ENCODE results near the gene ADCY5.

ADCY5 gene

DNA sequence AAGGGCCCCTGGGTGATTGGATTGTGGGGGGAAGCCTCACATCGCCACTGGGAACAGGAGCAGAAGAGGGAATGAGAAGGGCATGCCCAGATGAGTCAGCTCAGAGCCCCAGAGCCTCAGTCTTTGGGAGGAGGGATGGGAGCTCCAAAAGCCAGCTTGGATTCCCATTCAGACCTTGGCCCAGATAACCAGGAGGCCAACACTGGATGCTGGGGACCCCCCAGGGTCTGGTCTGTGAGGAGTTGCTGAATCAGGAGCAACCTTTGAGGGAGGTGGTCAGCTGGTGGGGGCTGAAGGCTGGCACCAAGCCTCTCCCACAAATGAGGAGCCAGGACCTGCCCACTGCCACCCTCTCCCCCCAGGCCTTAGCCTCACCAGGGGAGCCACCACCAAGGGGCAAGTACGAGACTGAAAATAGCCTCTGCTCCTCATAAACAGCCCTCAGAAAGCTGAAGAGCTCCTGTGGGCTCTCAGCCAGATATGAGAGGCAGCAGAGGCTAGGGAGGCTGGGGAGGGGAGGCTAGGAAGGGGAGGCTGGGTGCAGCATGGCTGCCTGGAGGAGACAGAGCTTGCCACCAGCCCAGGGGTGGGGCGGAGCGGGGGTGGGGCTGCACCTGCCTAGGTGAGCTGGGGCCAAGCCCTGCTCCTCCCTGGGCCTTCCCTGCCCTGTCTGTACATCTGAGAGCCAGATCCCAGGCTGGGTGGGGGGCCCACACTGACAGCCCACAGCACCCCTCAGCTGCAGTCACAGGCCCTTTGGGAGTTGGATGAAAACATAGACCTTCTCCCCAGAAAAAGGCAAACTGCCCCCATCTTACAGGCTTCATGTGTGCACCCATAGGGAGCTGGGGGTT, 147.3 kb downstream of the ADCY5 start:
- no peak for DNase-seq (ENCODE audit: low read depth)

DNA sequence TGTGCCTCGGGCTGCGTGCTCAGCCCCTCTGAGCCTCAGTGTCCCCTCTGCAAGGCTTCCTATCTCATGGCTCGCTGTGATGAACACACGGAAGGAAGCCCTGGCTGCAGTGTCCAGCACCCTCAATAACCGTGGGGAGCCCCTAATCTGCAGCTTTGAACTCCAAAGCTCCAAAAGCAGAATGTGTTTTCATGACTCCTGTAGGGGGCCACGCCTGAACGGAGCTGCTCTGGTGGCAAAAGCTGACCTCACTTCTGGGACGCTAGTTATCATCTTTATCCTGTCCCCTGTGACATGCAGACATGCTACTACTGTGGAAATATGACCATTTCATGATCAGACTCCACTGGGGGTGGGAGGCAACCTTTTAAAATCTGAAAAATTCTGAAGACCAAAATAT, 148.3 kb downstream of the ADCY5 start:
- no peak for DNase-seq (ENCODE audit: low read depth)

GRCh38 chr3:123300056-123300455, 148.8 kb downstream of the ADCY5 start:
- DNase-seq (ENCODE audit: low read depth), result no peak

GRCh38 chr3:123299581-123299980, 149.3 kb downstream of the ADCY5 start:
- DNase-seq (ENCODE audit: low read depth), result no peak

DNA sequence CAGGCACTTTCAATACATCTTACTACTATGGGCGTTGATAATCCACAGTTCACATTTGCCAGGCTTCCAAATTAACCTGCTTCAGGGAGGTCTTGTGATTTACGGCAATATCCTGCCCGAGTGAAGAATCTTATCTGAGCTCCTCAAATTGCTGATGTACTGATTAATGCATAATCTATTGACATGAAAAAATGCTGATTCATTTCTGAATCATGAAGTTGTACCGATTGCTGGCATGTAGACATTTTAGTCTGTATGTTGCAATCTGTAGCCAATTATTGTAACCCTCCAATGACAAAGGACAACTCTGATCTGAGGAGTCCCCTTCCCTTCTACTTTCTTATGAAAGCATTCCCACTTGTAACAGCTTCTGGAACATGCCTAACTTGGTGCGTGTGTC, 150.0 kb downstream of the ADCY5 start:
- DNase-seq (ENCODE audit: low read depth), result no peak

GRCh38 chr3:123297627-123297899, 151.3 kb downstream of the ADCY5 start:
- no peak for DNase-seq (ENCODE audit: low read depth)

DNA sequence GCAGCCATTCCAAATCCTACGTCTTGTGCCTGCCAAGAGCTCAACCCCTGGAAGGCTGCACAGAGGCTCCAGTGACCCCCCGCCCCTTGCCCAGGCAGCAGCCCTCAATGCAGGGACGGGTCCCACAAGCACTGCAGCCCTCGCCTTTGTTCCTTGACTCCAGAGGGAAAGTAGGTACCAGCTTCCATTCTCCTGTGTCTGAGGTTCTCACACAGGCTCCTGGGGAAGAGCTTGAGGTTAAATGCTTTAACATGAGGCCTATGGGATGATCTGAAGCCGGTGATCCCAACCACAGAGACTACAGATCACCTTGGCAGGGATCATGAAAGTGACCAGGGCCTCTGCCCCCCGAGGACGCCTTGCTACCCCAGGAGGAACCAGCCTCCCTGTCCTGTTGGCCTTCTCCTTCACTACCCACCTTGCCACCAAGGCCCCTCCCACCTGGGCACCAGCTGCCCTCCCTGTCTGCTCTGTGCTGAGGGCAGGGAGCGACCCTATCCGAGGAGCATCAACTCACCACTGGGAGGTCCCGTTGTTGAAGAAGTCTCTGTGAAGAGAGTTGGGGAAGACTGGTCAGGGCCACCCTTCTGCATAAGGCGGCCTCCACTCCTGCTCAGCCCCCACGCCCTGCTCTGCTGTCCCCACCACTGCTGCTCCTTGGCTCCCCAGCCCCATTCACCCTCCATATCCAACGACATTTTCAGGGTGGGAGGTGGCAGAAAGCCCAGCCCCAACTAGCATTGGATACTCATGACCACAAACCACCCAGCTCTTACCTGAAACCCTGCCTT, 151.9 kb downstream of the ADCY5 start:
- no peak for DNase-seq (ENCODE audit: low read depth)

DNA sequence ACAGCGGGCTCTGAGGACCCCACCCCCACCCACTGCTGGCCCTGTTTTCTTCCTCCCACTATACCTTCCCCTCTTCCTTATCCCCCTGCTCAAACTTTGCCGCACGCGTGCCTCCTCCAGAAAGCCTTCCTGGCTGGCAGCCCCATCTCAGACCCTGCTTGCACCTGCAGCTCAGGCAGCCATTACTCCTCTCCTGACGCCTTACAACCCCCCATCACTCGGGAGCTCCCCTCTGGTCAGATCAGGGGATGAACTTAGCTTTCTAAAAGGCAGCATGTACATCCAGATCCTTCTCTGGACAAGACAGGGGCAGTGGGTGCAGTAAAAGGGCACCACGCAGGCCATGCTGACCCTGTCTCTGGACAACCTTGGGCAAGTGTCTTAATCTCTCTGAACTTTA, 152.6 kb downstream of the ADCY5 start:
- no peak for DNase-seq (ENCODE audit: low read depth)

DNA sequence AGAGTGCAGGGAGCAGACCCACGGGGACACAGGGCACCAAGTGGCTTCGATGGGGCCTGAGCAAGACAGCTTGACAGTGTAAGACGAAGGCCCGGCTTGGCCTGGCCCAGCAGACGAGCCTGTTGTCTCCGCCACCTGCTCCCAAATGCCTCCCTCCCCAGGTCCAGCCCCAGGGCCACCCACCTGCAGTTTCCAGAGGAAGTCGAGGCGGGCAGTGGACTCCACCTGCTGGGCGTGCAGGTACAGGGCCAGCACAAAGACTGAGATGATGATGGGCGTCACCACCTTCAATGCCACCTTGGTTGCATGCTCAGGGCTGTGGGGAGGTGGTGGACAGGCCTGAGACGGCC, 153.0 kb downstream of the ADCY5 start:
- no peak for DNase-seq (ENCODE audit: low read depth)

DNA sequence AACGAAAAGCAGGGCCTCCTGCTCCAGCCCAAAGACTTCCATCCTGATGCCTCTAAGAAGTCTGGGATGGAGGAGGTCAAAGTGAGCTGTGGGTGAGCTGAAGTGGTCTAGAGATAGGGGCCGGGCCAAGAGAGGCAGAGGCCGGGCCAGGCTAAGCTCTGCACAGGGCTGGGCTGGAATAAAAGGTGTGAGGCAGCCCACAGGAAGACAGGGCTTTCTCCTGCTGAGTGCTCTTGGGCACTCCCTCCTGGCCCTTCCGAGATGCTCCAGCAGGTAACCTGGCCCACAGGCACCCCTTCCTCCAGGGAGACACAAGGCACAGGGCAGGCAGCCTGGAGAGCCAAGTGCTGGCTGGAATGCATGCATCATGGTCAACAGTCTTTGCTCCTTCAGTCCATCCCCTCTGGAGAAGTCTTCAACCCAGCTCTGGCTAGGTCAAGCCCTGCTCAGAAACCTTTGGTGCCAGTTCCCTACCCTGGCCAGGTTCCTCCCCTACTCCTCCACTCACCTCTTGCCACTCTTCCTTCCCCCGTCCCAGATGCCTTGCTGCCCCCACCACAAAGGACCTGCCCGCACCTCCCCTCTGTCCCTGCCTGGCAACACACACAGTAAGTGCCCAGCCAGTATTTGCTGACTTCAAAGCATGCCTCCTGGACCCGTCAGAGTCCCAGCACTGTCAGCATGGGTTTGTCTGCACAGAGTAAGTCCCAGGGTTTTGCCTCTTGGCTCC, 153.6 kb downstream of the ADCY5 start:
- DNase-seq (ENCODE audit: low read depth), result no peak

DNA sequence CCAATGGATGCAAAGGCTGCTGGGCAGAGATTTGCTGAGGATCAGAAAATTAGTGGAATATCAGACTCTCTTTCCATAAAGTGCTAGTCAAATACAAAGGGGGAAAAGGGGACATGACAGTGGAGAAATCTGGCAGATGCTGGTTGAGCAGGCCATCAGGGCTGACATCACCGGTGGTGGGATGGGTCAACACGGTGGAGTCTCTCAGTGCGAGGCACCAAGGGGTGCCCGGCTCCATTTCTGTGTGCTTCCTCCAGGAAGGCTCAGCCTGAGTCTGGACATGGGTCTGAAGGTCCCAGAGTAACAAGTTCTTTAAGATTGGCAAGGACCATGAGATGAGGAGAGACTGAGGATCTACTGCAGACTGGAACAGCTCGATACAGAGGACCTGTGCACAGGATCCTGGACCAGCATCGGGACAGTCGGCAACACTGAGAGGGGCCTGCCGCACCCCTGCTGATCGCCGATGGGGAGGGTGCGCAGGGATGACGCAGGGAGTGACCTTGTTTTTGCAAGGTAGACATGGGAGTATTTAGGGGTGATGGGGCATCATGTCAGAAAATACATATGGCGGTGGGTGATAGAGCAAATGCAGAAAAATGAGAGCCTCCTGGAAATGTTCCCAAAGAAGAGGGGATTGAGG, 154.5 kb downstream of the ADCY5 start:
- no peak for DNase-seq (ENCODE audit: low read depth)

- DNase-seq (ENCODE audit: low read depth), result no peak
Observed at GRCh38 chr3:123292321-123293310, 156.3 kb downstream of the ADCY5 start.

DNA sequence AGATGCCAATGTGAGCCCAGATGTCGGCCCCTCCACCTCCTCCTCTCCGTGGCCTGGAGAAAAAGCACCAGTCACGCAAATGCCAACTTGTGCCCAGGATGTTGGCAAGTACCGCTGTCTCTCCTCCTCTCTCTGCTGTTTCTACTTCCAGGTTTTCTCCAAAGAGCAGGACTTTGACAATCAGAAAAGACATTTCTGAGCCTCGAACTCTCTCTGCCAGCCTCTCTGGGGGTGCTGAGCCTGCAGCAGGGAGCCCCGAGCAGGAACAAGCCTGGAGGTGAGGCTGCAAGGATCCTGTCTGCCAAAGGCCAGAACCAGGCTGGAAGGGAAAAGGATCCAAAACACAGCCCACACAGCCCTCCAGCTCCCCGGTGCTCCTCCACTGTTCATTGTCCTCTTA, 157.5 kb downstream of the ADCY5 start:
- no peak for DNase-seq (ENCODE audit: low read depth)

- DNase-seq (ENCODE audit: low read depth), result no peak
Observed at GRCh38 chr3:123290962-123291361, 157.9 kb downstream of the ADCY5 start.

- no peak for DNase-seq (ENCODE audit: low read depth)
Observed at GRCh38 chr3:123290107-123290930, 158.6 kb downstream of the ADCY5 start.

DNA sequence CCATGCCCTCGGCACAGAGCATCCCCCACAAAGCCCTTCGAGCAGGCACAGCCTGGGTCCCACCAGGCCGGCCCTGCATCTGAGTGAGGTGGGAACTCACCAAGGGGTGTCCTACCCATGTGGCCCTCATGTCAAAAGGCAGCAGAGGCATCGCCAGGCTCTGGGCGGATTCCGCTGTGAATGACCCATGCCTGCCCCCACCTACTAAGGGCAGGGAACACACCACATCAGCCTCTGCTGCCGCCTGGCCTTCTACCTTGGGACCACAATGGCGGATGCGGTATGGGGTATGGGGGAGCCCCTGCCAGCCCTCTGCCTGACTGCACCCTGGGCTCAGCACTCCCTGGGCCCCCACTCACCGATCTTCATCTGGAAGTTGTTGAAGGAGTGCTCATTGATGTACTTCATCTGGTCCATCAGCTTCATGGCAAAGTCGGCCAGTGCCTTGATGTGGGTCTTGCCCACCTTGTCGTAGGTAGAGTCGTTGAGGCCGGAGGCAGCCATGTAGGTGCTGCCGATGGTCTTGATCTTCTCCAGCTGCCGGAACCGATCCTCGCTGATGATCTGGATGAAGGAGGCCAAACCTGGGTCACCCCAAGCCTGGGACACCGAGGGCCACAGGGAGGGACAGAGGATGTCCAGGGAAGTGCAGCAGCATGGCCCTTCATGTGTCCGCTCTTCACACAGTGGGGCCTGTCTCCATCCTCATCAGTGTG, 159.3 kb downstream of the ADCY5 start:
- no peak for DNase-seq (ENCODE audit: low read depth)

DNA sequence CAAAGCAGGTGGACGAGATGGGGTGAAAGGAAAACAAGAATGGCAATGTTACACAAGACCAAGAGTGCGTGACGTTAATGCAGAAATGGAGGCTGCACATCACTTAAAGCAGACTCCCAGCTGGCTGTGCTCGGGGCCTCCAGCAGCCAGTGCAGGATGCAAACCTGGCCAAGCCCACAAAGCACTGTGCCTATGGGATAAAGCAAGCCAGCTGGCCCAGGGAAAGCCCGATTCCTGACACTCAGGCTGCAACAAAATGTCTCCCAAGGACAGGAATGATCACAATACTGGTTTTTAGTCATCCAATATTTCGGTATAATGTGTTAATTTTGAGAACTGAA, 161.0 kb downstream of the ADCY5 start:
- DNase-seq (ENCODE audit: low read depth), result no peak

DNA sequence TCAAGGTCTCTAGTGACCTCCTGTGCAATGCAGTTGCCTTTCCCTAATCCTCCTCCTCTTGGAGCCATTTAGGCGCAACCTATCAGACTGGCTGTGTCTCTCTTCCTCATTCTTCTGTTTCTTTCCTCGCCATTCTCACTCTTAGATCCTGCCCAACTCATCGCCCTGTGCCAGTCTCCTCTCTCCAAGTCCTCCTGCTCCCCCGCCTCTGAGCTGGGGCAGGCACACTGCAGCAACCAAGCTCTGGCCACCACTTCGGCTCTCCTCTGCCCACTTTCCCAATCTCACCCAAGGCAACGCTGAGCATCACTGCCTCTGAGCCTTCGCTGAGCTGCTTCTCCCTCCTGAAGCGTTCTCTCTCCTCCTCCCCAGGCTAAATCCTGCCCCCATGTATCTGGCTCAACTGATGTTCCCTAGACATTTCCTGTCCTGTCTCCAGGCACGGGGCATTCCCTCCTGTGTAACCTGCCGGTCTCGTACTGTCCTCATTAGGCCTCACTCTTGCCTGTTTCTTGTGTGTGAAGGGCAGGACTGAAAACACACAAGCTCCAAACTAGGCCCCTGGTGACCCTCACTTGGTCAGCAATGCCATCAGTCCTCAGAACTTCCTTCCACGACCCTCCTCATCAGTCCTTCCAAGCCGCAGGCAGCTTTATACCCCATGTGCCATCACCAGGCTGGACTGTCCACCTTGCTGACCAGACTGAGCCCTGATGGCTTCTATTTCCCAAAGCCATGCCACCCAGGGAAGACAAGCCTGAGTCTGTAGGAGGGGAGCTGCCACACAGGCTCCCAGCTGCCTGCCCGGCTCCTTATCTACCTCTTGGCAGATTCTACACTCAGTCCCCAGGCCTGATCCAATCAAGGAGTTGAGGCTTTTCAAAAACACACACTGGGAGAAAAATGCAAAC, 161.6 kb downstream of the ADCY5 start:
- no peak for DNase-seq (ENCODE audit: low read depth)
